ENCODE measurements around the gene GPSM1.

Gene GPSM1

GRCh38 chr9:136353088-136353487, 25.7 kb downstream of the GPSM1 start:
- no peak overlapping the region for H3K4me3 ChIP-seq (replicated peaks; ENCODE audit: low read depth, low read length)
- TF ChIP-seq CTCF (IDR thresholded peaks at IDR 0.05; ENCODE audit: low read depth, low read length, missing control alignments) = no peak
- no peak for DNase-seq (ENCODE audit: extremely low read depth, low read depth)

- H3K4me3 ChIP-seq (replicated peaks; ENCODE audit: low read depth, low read length) = no peak overlapping the region
- no peak for TF ChIP-seq CTCF (IDR thresholded peaks at IDR 0.05; ENCODE audit: low read depth, low read length, missing control alignments)
- DNase-seq (ENCODE audit: extremely low read depth, low read depth) = no peak
Observed at GRCh38 chr9:136353757-136354488, 26.6 kb downstream of the GPSM1 start.

- no peak for TF ChIP-seq CTCF (IDR thresholded peaks at IDR 0.05; ENCODE audit: low read depth, low read length, missing control alignments)
- H3K4me3 ChIP-seq (replicated peaks; ENCODE audit: low read depth, low read length) = no peak overlapping the region
- DNase-seq (ENCODE audit: extremely low read depth, low read depth) = no peak
Observed at GRCh38 chr9:136354592-136355085, 27.3 kb downstream of the GPSM1 start.

- TF ChIP-seq CTCF (IDR thresholded peaks at IDR 0.05; ENCODE audit: low read depth, low read length, missing control alignments) = no peak
- DNase-seq (ENCODE audit: extremely low read depth, low read depth) = no peak
- H3K4me3 ChIP-seq (replicated peaks; ENCODE audit: low read depth, low read length) = no peak overlapping the region
Observed at GRCh38 chr9:136355616-136356557, 28.5 kb downstream of the GPSM1 start.

- no peak for TF ChIP-seq CTCF (IDR thresholded peaks at IDR 0.05; ENCODE audit: low read depth, low read length, missing control alignments)
Observed at GRCh38 chr9:136357202-136357725, 29.9 kb downstream of the GPSM1 start.

GRCh38 chr9:136358016-136358415, 30.7 kb downstream of the GPSM1 start:
- TF ChIP-seq CTCF (IDR thresholded peaks at IDR 0.05; ENCODE audit: low read depth, low read length, missing control alignments) = no peak
- no peak for DNase-seq (ENCODE audit: extremely low read depth, low read depth)
- no peak overlapping the region for H3K4me3 ChIP-seq (replicated peaks; ENCODE audit: low read depth, low read length)

More at GRCh38 chr9:136357202-136357725, 29.9 kb downstream of the GPSM1 start:
- no peak for DNase-seq (ENCODE audit: extremely low read depth, low read depth)
- H3K4me3 ChIP-seq (replicated peaks; ENCODE audit: low read depth, low read length) = no peak overlapping the region

All from HFF-Myc (cell line).